Measurements from ENCODE around the gene MKI67. TPM values are rescaled to one million over a fixed set of nuclear protein-coding genes. Genes with fewer than 3 reads are reported as not detected.
A peak's percentile ranks its signal among the peaks of the same experiment; 100 is the strongest.
"Not testable (repeated sequence)": the region's sequence is repeated elsewhere in the genome, so short reads cannot be mapped to it uniquely, and the experiment has no call there.

MKI67 gene
- 89.3 TPM for polyA plus RNA-seq (ENCODE audit: insufficient read length)
- long read RNA-seq, donor 1, partial matches to known transcripts = 32 of 32 reads
- long read RNA-seq, donor 1, other reads (novel, unspliced or antisense) = 0 of 32 reads
- long read RNA-seq, donor 2, partial matches to known transcripts = 12 of 12 reads
- long read RNA-seq, donor 2, other reads (novel, unspliced or antisense) = 0 of 12 reads
- long read RNA-seq, donor 3, partial matches to known transcripts = 27 of 27 reads
- long read RNA-seq, donor 3, other reads (novel, unspliced or antisense) = 0 of 27 reads
- long read RNA-seq, donor 4 = 0 reads
- long read RNA-seq, donor 5, partial matches to known transcripts = 6 of 6 reads
- long read RNA-seq, donor 5, other reads (novel, unspliced or antisense) = 0 of 6 reads
- long read RNA-seq, donor 6, partial matches to known transcripts = 15 of 15 reads
- long read RNA-seq, donor 6, other reads (novel, unspliced or antisense) = 0 of 15 reads
- long read RNA-seq, donor 7, partial matches to known transcripts = 14 of 14 reads
- long read RNA-seq, donor 7, other reads (novel, unspliced or antisense) = 0 of 14 reads
- long read RNA-seq, donor 8 = 0 reads

- peak; percentile 88 for DNase-seq
Observed at GRCh38 chr10:128125944-128126764, at the start of gene MKI67. MKI67 (minus strand) TSS chr10:128126423; CDS start chr10:128125667, 756 bp downstream.

- DNase-seq = no peak
Observed at GRCh38 chr10:128174581-128175559, 48.6 kb upstream of the MKI67 start.

- DNase-seq = no peak
Observed at GRCh38 chr10:128173386-128173785, 47.2 kb upstream of the MKI67 start.

GRCh38 chr10:128172756-128173155 is 46.5 kb upstream of the MKI67 start:
- no peak for DNase-seq

- DNase-seq = no peak
Observed at GRCh38 chr10:128169811-128170379, 43.7 kb upstream of the MKI67 start.

GRCh38 chr10:128167926-128168520 is 41.8 kb upstream of the MKI67 start:
- DNase-seq = no peak

GRCh38 chr10:128167123-128167522 is 40.9 kb upstream of the MKI67 start:
- not testable (repeated sequence) for DNase-seq

- no peak for DNase-seq
Observed at GRCh38 chr10:128166151-128166550, 39.9 kb upstream of the MKI67 start.

- DNase-seq = no peak
Observed at GRCh38 chr10:128165536-128165935, 39.3 kb upstream of the MKI67 start.

GRCh38 chr10:128163701-128164100 is 37.5 kb upstream of the MKI67 start:
- no peak for DNase-seq

GRCh38 chr10:128161031-128161430 is 34.8 kb upstream of the MKI67 start:
- DNase-seq = no peak

GRCh38 chr10:128160297-128160711 is 34.1 kb upstream of the MKI67 start:
- no peak for DNase-seq

GRCh38 chr10:128158021-128158795 is 32.0 kb upstream of the MKI67 start:
- DNase-seq = no peak

GRCh38 chr10:128156999-128157755 is 31.0 kb upstream of the MKI67 start:
- DNase-seq = no peak

- no peak for DNase-seq
Observed at GRCh38 chr10:128152741-128153580, 26.7 kb upstream of the MKI67 start.

- peak; percentile 25 for DNase-seq
Observed at GRCh38 chr10:128151031-128151430, 24.8 kb upstream of the MKI67 start.

GRCh38 chr10:128150561-128150960 is 24.3 kb upstream of the MKI67 start:
- DNase-seq = no peak

GRCh38 chr10:128150045-128150493 is 23.8 kb upstream of the MKI67 start:
- DNase-seq = peak; percentile 75

Measured in left kidney (tissue), 8 donors.